A172 (cell line): ENCODE results near the gene UGT1A5. TPM values are rescaled to one million over a fixed set of nuclear protein-coding genes. Genes with fewer than 3 reads are reported as not detected.
"Not testable (repeated sequence)": the region's sequence is repeated elsewhere in the genome, so short reads cannot be mapped to it uniquely, and the experiment has no call there.

Experiments used
- DNase-seq: peaks from one replicate; pipeline ENCODE4 v3.0.0-alpha.2; 2015; ENCODE audit warnings: low spot score
- total RNA-seq: library from RNA; depleted of rRNA; stranded (reverse); fragments of >200 nt; shearing (Covaris generic); gene quantifications from 2 replicates; pipeline ENCODE4 v1.2.3, GENCODE V29; 2014

UGT1A5 gene
- total RNA-seq, 1 experiment from 2014 or later = not detected

GRCh38 chr2:233693963-233694362, 18.7 kb upstream of the UGT1A5 start:
- no peak for DNase-seq

DNA sequence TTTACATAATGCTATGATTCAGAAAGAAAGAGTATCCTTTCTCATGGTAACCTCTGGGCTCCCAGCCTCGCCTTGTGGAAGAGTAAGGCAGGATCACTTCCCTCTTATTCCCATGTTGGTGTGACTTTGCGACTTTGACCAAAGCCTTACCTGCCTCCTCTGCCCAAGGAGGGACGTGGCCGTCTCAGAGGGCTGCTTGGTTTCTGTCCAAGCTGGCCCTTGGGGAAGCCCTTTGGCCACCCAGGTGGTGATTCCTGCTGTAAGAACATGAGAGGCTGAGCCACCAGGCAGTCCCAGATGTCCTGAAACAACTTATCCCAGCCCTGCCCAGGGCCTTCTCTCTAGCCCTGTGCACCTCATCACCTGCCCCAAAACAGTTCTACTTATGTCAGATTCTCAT, 14.0 kb upstream of the UGT1A5 start:
- DNase-seq = no peak

DNA sequence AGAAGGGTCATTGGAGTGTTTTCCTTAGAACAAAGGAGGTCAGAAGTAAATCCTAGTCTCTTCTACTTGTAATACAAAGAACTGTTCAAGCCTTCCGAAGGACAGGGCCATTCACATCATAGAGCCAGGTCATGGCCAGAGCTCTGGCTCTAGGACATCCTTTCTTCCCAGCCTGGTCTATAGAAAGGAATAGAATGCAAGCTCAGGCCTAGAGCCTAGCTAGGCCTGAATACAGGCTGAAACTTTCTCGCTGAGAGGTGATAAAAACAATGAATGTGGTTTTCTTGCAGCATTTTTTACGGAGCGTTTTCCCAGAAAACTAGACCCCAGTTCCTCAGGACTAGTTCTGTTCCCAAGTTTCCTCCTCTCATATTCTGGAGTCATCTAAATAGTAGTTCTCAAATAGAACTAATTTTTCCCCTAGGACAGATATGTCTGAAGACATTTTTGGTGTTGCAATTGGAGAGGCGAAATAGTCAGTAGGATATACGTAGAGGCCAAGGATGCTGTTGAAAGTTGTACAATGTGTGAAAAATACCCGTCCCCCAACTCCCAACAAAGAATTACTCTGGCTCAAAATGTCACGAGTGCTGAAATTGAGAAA, 13.2 kb upstream of the UGT1A5 start:
- no peak for DNase-seq

- DNase-seq = peak; percentile 91
Measured at GRCh38 chr2:233700028-233700635, 12.6 kb upstream of the UGT1A5 start.

DNA sequence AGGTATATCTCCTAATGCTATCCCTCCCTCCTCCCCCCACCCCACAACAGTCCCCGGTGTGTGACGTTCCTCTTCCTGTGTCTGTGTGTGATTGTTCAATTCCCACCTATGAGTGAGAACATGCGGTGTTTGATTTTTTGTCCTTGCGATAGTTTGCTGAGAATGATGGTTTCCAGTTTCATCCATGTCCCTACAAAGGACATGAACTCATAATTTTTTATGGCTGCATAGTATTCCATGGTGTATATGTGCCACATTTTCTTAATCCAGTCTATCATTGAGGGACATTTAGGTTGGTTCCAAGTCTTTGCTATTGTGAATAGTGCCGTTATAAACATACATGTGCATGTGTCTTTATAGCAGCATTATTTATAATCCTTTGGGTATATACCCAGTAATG, 11.9 kb upstream of the UGT1A5 start:
- not testable (repeated sequence) for DNase-seq

GRCh38 chr2:233702238-233702637, 10.5 kb upstream of the UGT1A5 start:
- DNase-seq = no peak

DNA sequence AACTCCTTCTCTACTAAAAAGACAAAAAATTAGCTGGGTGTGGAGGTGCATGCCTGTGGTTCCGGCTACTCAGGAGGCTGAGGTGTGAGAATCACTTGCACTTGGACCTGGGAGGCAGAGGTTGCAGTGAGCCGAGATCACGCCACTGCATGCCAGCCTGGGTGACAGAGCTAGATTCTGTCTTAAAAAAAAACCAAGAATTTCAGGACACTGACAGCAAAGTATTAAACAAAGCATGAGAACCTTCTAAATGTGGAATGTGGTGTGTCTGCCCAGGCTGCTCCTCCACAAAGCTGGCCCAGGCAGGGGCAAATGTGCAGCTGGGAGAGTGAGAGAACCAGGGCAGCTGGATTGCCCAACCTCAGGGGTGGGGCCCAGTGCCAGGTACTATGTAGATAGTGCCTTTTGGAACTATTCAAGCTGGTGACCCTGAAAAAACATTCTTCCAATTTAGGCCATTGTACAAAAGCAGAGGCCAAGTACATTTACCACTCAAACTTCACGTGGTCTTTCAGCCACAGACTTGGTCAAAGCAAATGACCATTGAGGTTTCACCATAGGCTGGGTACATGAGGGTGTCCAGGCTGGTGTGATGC, 6.7 kb upstream of the UGT1A5 start:
- peak; percentile 30 for DNase-seq

GRCh38 chr2:233706720-233707119, 6.0 kb upstream of the UGT1A5 start:
- DNase-seq = peak; percentile 57

DNA sequence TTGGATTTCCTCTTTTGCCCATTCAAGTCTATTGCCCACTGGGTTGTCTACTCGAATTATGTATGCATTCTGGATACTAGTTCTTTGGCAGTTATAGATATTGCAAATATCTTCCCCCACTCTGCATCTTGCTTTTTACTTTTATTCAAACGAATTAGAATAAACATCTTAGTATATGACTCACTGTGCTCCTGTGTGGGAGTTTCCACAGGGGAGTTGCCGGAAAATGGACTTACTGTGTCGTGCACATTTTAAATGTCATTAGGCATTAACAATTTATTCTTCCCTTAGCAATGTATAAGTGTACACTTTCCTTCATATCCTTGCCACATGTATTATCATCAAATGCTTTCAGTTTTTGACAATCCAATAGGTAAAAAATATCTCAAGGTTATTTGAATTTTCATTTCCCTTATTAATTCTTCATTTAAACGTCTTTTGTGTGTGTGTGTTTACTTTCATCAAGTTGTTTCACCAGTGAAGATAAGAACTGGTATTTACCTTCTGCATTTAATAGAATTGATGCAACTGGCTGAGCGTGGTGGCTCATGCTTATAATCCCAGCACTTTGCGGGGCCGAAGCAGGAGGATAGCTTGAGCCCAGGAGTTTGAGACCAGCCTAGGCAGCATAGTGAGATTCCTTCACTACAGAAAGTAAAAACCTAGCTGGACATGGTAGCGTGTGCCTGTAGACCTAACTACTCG, 4.6 kb upstream of the UGT1A5 start:
- peak; percentile 54 for DNase-seq

GRCh38 chr2:233708942-233709341, 3.8 kb upstream of the UGT1A5 start:
- DNase-seq = peak; percentile 25

DNA sequence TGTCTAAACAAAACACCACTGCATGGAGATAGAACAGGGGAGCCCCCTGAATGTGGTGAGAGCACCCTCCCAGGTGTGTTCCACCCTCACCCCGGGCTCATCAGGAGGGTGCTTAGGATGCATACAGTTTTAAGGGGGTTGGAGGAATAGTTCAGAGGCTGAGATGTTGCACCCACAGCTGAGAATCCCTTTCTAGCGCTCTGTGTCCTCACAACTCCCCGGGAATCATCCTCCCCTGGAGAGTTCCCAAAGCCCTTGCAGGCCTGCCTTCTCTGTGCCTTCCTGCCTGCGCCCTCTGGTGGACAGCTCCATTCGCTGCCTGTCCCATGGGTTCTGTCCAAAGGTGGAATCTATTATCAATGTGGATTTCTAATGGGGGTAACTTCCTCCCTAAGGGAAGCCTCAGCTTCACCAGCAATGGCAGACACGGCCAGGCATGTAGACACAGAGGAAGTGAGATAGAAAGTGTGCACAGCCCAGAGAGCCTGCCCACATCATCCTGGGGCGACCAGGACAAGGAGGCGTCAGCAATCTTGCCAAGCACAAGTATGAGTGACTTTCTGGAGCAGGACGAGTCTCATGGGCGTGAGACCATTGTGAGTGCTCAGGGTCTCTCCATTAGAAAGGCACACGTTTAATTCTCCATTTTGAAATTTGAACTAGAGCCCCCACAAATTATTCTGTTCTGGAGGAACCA, 1.2 kb upstream of the UGT1A5 start:
- DNase-seq = peak; percentile 84

- no peak for DNase-seq
Measured at GRCh38 chr2:233713262-233713615, 532 bp downstream of the UGT1A5 start.

DNA sequence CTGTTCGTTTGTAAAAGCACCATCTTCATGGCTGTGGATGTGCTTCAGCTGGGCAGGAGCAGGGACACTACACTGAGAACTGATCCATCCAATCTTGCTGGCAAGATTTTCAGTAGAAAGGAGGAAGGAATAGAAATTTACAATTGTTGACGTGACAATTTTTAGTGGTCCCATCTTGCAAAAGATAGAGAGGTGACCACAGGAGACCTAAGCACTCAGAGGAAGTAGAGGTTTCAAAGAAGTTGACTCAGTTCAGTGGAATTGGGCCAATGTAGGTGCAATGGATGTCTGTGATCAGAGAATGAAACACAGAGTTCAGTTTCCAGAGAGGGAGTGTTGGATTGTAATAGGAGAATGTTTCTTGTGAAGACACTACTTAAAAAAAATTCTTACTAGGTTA, 1.4 kb downstream of the UGT1A5 start:
- DNase-seq = no peak

DNA sequence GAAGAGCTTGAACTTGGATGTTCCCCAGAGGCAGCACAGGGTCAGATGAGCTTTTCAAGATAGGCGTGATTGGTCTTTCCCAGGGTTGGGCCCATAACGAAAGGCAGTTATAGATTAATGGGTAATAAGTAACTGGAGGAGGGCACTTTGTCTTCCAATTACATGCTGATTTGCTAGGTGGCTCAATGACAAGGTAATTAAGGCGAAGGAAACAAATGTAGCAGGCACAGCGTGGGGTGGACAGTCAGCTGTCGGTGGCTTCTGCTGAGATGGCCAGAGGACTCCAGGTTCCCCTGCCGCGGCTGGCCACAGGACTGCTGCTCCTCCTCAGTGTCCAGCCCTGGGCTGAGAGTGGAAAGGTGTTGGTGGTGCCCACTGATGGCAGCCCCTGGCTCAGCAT, 5.8 kb downstream of the UGT1A5 start, which contains the start of gene UGT1A4:
Gene UGT1A4 (plus strand): TSS at position 185 of the 400 bp plus-strand sequence. CDS start 85 bp downstream, at position 270.
- DNase-seq = no peak

GRCh38 chr2:233728723-233729301, 16.1 kb downstream of the UGT1A5 start, which contains the start of gene UGT1A3:
Gene UGT1A3, plus strand, starts transcription at chr2:233729042. Its CDS starts 85 bp downstream, at chr2:233729127.
- no peak for DNase-seq

GRCh38 chr2:233736868-233737653, 24.4 kb downstream of the UGT1A5 start:
- not testable (repeated sequence) for DNase-seq

DNA sequence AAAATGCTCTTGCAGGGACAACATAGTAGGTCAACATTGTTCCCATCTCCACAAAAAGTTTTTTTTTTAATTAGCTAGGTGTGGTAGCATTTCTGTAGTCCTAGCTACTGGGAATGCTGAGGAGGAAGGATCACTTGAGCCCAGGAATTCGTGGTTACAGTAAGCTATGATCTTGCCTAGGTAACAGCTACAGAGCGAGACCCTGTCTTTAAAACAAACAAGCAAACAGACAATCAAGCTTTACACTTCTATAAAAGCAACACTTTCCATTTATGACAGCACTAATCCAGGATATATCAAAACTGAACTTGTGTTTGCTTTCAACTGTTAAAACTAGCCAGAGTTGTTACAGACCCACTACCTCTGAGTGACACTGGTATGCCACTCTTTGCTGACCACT, 28.2 kb downstream of the UGT1A5 start:
- DNase-seq = no peak

GRCh38 chr2:233743464-233744259, 31.0 kb downstream of the UGT1A5 start:
- no peak for DNase-seq

DNA sequence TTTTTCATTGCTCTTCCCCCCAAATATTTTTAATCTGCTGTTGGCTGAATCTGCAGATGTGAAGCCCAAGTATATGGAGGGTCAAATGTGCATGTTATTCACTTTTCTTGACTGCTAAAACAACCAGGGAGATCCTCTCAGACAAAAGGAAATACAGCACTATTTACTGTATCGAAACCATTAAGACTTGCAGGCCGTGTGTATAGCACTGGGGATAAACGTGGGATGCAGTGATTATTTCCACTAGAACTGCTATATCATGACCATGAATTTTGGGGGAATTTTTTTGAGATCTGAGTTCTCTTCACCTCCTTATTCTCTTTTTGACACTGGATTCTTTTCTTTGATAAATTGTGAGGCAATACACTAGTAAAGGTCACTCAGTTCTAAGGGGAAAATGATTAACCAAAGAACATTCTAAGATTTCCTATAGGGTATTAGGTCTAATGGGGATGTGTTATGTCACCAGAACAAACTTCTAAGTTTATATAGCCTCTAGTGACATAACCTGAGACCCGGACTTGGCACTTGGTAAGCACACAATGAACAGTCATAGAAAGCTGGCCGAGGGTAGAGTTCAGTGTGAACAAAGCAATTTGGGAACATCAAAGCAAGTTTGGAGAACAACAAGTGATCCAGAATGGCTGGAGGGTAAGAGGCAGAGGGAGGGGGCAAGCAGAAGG, 32.5 kb downstream of the UGT1A5 start:
- DNase-seq = no peak
